Measurements from ENCODE around the gene HOXD9. TPM values are rescaled to one million over a fixed set of nuclear protein-coding genes. Genes with fewer than 3 reads are reported as not detected.

HOXD9 gene
- total RNA-seq, 1 experiment from 2014 or later: not detected

- Histone ChIP-seq H2AFZ (ENCODE audit: low read length) (no peak overlapping the region), H3K4me2 (ENCODE audit: low read length) (no peak overlapping the region), H3K4me1 (ENCODE audit: insufficient read depth, low read length) (no peaks in the 10 kb centered on the region), H3K9me2 (replicated peaks; ENCODE audit: low read length) (no peaks in the 10 kb centered on the region), H3K27me3 (ENCODE audit: low read length) (no peaks in the 10 kb centered on the region), H3K4me3 (ENCODE audit: low read length) (no peak overlapping the region), H3K79me2 (ENCODE audit: low read length) (no peaks in the 10 kb centered on the region), H4K20me1 (ENCODE audit: low read length) (no peaks in the 10 kb centered on the region), H3K9ac (ENCODE audit: low read length) (no peak overlapping the region), H3F3A (ENCODE audit: low read length, unreplicated experiment) (no peaks in the 10 kb centered on the region), H3K27ac (ENCODE audit: low read length) (no peak overlapping the region), H3K36me3 (ENCODE audit: low read depth, low read length) (no peaks in the 10 kb centered on the region), H3K9me3 (ENCODE audit: low read length) (no peaks in the 10 kb centered on the region)
- ATAC-seq (no peak), DNase-seq (no peak)
- TF ChIP-seq EZH2 (IDR thresholded peaks at IDR 0.05; ENCODE audit: low read length, unreplicated experiment) (no peak), EZH2phosphoT487 (IDR thresholded peaks at IDR 0.05; ENCODE audit: borderline replicate concordance, low read length) (no peak), CTCF (conservative IDR thresholded peaks at IDR 0.05; ENCODE audit: low read depth, low read length) (no peak)
- ChIA-PET CTCF (no interaction called here), POLR2A (ENCODE audit: unreplicated experiment) (no interaction called here)
- BruUV-seq (replicated peaks): no TSS peak
- intact Hi-C loops (cut with micrococcal nuclease): no loop called here
Observed at GRCh38 chr2:176121190-176122051, 1.1 kb upstream of the HOXD9 start.

DNA sequence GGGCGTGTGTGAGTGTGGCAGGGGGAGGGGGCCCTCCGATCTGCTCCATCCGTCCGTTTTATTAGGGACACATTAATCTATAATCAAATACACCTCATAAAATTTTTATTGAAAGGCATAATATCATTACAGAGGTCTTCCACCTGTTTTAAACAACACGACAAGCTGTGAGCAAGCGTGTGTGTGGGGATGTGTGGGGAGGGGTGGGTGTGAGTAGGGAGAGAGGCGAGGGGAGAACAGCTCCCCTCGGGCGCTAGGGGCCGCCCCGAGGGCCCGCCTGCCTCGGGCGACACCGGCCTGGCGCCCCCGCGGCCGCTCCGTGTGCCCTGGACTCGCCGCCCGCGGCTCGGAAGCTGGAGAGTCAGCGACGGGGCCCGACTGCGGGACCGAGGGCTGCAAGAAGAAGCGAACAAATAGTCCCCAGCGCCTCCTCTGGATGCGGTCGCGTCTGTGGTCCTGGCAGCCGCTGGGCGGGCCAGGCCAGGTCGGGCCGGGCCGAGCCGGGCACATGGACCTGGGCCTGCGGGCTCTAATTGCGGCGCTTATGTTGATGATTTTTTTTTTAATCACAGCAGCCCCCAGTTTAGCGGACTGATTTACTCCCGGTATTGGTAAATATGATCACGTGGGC, 352 bp upstream of the HOXD9 start:
- Histone ChIP-seq H3K9me2 (replicated peaks; ENCODE audit: low read length) (no peaks in the 10 kb centered on the region), H4K20me1 (ENCODE audit: low read length) (no peaks in the 10 kb centered on the region), H2AFZ (ENCODE audit: low read length) (no peak overlapping the region), H3K9me3 (ENCODE audit: low read length) (no peaks in the 10 kb centered on the region), H3K79me2 (ENCODE audit: low read length) (no peaks in the 10 kb centered on the region), H3K9ac (ENCODE audit: low read length) (no peak overlapping the region), H3K27me3 (ENCODE audit: low read length) (no peaks in the 10 kb centered on the region), H3K4me1 (ENCODE audit: insufficient read depth, low read length) (no peaks in the 10 kb centered on the region), H3K36me3 (ENCODE audit: low read depth, low read length) (no peaks in the 10 kb centered on the region; the same call in 1 of the 2 replicates), H3K4me3 (ENCODE audit: low read length) (no peak overlapping the region), H3K4me2 (ENCODE audit: low read length) (no peak overlapping the region), H3F3A (ENCODE audit: low read length, unreplicated experiment) (no peaks in the 10 kb centered on the region), H3K27ac (ENCODE audit: low read length) (no peak overlapping the region)
- POLR2A ChIA-PET (ENCODE audit: unreplicated experiment): no interaction called here
- ATAC-seq (no peak), DNase-seq (no peak)
- intact Hi-C loops (cut with micrococcal nuclease): no loop called here
- CTCF ChIA-PET: no interaction called here
- TF ChIP-seq EZH2 (IDR thresholded peaks at IDR 0.05; ENCODE audit: low read length, unreplicated experiment) (no peak), CTCF (conservative IDR thresholded peaks at IDR 0.05; ENCODE audit: low read depth, low read length) (no peak), EZH2phosphoT487 (IDR thresholded peaks at IDR 0.05; ENCODE audit: borderline replicate concordance, low read length) (no peak)
- BruUV-seq (replicated peaks): no TSS peak

Measured in PC-3 (cell line).